ENCODE results near the gene OR3A2.

OR3A2 gene

GRCh38 chr17:3415610-3416009 is 29.5 kb upstream of the OR3A2 start:
- TF ChIP-seq YY1 (IDR thresholded peaks at IDR 0.05; ENCODE audit: low read depth) = no peak
- TF ChIP-seq ZBTB7A (IDR thresholded peaks at IDR 0.05; ENCODE audit: low read depth) = no peak
- no peak for TF ChIP-seq TEAD4 (IDR thresholded peaks at IDR 0.05)
- TF ChIP-seq CEBPB (IDR thresholded peaks at IDR 0.05) = no peak
- no peak for TF ChIP-seq CREB1 (IDR thresholded peaks at IDR 0.05; ENCODE audit: low read depth)
- TF ChIP-seq REST (IDR thresholded peaks at IDR 0.05; ENCODE audit: low read depth) = no peak
- TF ChIP-seq, protein P1, sequence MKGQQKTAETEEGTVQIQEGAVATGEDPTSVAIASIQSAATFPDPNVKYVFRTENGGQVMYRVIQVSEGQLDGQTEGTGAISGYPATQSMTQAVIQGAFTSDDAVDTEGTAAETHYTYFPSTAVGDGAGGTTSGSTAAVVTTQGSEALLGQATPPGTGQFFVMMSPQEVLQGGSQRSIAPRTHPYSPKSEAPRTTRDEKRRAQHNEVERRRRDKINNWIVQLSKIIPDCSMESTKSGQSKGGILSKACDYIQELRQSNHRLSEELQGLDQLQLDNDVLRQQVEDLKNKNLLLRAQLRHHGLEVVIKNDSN (IDR thresholded peaks at IDR 0.05) = no peak
- TF ChIP-seq NFIC (IDR thresholded peaks at IDR 0.05) = no peak
- no peak for TF ChIP-seq FOXM1 (IDR thresholded peaks at IDR 0.05; ENCODE audit: borderline replicate concordance, low read depth)
- TF ChIP-seq TAF1 (IDR thresholded peaks at IDR 0.05; ENCODE audit: low read depth) = no peak

DNA sequence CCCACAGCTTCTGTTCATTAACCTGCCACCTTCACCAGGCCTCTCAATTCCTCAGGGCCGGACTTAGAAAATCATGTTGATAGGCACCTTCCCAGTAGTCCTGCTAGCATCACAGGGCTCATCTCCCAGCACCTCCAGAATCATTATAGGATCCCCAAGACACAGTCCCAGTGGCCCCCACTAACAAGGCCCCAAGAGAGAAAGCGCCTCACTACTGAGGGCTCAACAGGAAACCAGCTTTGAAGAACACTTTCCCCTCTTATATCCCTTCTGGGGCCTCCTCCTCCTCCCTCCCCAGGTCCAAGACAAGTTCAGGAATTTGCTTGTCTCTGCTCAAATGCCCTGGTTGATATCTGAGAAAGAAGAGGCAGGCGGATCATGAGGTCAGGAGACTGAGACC is 25.0 kb upstream of the OR3A2 start, which contains the start of gene OR3A3:
TSS of gene OR3A3 (plus strand) at position 301 of the 400 bp plus-strand sequence.
- no peak for TF ChIP-seq TAF1 (IDR thresholded peaks at IDR 0.05; ENCODE audit: low read depth)
- no peak for TF ChIP-seq RAD21 (IDR thresholded peaks at IDR 0.05; ENCODE audit: low read depth)
- no peak for TF ChIP-seq TEAD4 (IDR thresholded peaks at IDR 0.05)
- TF ChIP-seq, protein P1 (IDR thresholded peaks at IDR 0.05) = no peak
- TF ChIP-seq NFIC (IDR thresholded peaks at IDR 0.05) = no peak
- no peak for TF ChIP-seq EGR1 (IDR thresholded peaks at IDR 0.05)
- TF ChIP-seq YY1 (IDR thresholded peaks at IDR 0.05; ENCODE audit: low read depth) = no peak
- no peak for TF ChIP-seq TCF12 (IDR thresholded peaks at IDR 0.05; ENCODE audit: low read depth)
- TF ChIP-seq, protein P2, sequence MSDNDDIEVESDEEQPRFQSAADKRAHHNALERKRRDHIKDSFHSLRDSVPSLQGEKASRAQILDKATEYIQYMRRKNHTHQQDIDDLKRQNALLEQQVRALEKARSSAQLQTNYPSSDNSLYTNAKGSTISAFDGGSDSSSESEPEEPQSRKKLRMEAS (IDR thresholded peaks at IDR 0.05) = no peak
- TF ChIP-seq CEBPB (IDR thresholded peaks at IDR 0.05) = no peak

DNA sequence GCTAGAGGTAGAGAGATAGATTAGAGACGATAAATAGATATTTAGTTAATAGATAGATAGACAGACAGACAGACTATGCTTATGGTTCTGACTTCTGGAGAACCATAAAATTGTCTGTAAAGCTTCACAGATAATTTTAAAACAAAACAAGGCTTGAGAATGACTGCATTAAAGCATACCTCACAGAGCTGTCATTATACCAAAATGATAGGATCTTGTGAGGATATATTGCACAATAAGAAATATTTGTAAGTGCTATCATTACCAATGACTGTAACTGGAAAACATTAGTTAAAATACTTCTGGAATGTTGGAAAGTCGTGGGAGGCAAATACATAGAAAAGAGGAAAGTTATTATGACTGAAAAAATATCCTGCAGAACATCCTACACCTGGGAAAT is 15.7 kb upstream of the OR3A2 start:
- no peak for TF ChIP-seq EP300 (IDR thresholded peaks at IDR 0.05; ENCODE audit: borderline replicate concordance)
- TF ChIP-seq YY1 (IDR thresholded peaks at IDR 0.05; ENCODE audit: low read depth) = no peak
- TF ChIP-seq RAD21 (IDR thresholded peaks at IDR 0.05; ENCODE audit: low read depth) = no peak
- TF ChIP-seq REST (IDR thresholded peaks at IDR 0.05; ENCODE audit: low read depth) = no peak
- TF ChIP-seq CEBPB (IDR thresholded peaks at IDR 0.05) = no peak
- TF ChIP-seq EGR1 (IDR thresholded peaks at IDR 0.05) = no peak
- TF ChIP-seq FOXM1 (IDR thresholded peaks at IDR 0.05; ENCODE audit: borderline replicate concordance, low read depth) = no peak
- TF ChIP-seq, protein P1 (IDR thresholded peaks at IDR 0.05) = no peak
- TF ChIP-seq CREB1 (IDR thresholded peaks at IDR 0.05; ENCODE audit: low read depth) = no peak
- TF ChIP-seq TCF12 (IDR thresholded peaks at IDR 0.05; ENCODE audit: low read depth) = no peak
- no peak for TF ChIP-seq TEAD4 (IDR thresholded peaks at IDR 0.05)
- TF ChIP-seq, protein P2 (IDR thresholded peaks at IDR 0.05) = no peak
- no peak for TF ChIP-seq ZBTB7A (IDR thresholded peaks at IDR 0.05; ENCODE audit: low read depth)
- no peak for TF ChIP-seq NFIC (IDR thresholded peaks at IDR 0.05)
- TF ChIP-seq TAF1 (IDR thresholded peaks at IDR 0.05; ENCODE audit: low read depth) = no peak

DNA sequence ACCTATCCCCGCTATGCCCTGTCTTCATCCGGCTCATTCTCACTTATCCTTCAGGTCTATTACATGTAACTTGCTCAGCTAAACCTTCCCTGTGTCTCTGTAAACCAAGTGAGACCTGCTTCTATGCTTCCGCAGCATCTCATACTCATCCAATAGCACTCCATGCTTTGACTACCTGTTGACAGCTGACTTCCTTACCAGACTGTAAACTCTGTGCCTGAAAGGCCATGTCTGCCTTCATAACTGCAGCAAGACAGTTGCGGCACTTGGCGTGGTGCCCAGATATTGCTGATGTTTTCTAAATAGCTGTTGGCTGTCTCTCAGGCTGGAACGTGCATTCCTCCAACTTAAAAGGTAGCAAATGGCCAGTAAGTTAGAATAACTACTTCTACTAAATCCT is 13.9 kb upstream of the OR3A2 start:
- TF ChIP-seq, protein P2 (IDR thresholded peaks at IDR 0.05) = no peak
- no peak for TF ChIP-seq TAF1 (IDR thresholded peaks at IDR 0.05; ENCODE audit: low read depth)
- TF ChIP-seq ZBTB7A (IDR thresholded peaks at IDR 0.05; ENCODE audit: low read depth) = no peak
- no peak for TF ChIP-seq EGR1 (IDR thresholded peaks at IDR 0.05)
- no peak for TF ChIP-seq CREB1 (IDR thresholded peaks at IDR 0.05; ENCODE audit: low read depth)
- no peak for TF ChIP-seq REST (IDR thresholded peaks at IDR 0.05; ENCODE audit: low read depth)
- TF ChIP-seq EP300 (IDR thresholded peaks at IDR 0.05; ENCODE audit: borderline replicate concordance) = no peak
- TF ChIP-seq NFIC (IDR thresholded peaks at IDR 0.05) = no peak
- TF ChIP-seq RAD21 (IDR thresholded peaks at IDR 0.05; ENCODE audit: low read depth) = no peak
- TF ChIP-seq TEAD4 (IDR thresholded peaks at IDR 0.05) = no peak
- TF ChIP-seq FOXM1 (IDR thresholded peaks at IDR 0.05; ENCODE audit: borderline replicate concordance, low read depth) = no peak
- no peak for TF ChIP-seq TCF12 (IDR thresholded peaks at IDR 0.05; ENCODE audit: low read depth)
- TF ChIP-seq, protein P1 (IDR thresholded peaks at IDR 0.05) = no peak
- no peak for TF ChIP-seq CEBPB (IDR thresholded peaks at IDR 0.05)
- no peak for TF ChIP-seq YY1 (IDR thresholded peaks at IDR 0.05; ENCODE audit: low read depth)
